NCI-H2196 treated with DMSO at 0.1 percent for 48 hours (cell line): ENCODE data around the gene KDM6A.
"Not testable (repeated sequence)": the region's sequence is repeated elsewhere in the genome, so short reads cannot be mapped to it uniquely, and the experiment has no call there.

Experiments
- DNase-seq: peaks from one replicate; lab custom pipeline; 2025; ENCODE audit not compliant: unreplicated experiment; lab: John Stamatoyannopoulos, UW

The KDM6A gene

GRCh38 chrX:45070116-45071007 lies 197.4 kb downstream of the KDM6A start:
- no peak for DNase-seq

- DNase-seq: not testable (repeated sequence)
Measured at GRCh38 chrX:45073011-45073410, 200.0 kb downstream of the KDM6A start.

GRCh38 chrX:45077748-45078424 lies 204.9 kb downstream of the KDM6A start:
- DNase-seq: no peak

- no peak for DNase-seq
Measured at GRCh38 chrX:45083314-45083713, 210.3 kb downstream of the KDM6A start.

GRCh38 chrX:45110494-45110893 lies 237.5 kb downstream of the KDM6A start:
- no peak for DNase-seq

- DNase-seq: no peak
Measured at GRCh38 chrX:45126158-45126557, 253.2 kb downstream of the KDM6A start.

- DNase-seq: no peak
Measured at GRCh38 chrX:45128896-45129454, 256.0 kb downstream of the KDM6A start.

GRCh38 chrX:45133465-45133864 lies 260.5 kb downstream of the KDM6A start:
- no peak for DNase-seq

GRCh38 chrX:45134315-45134731 lies 261.3 kb downstream of the KDM6A start:
- DNase-seq: no peak

GRCh38 chrX:45134775-45135174 lies 261.8 kb downstream of the KDM6A start:
- no peak for DNase-seq

GRCh38 chrX:45135391-45136075 lies 262.5 kb downstream of the KDM6A start:
- not testable (repeated sequence) for DNase-seq

- DNase-seq: no peak
Measured at GRCh38 chrX:45137531-45137930, 264.5 kb downstream of the KDM6A start.

- no peak for DNase-seq
Measured at GRCh38 chrX:45138525-45138924, 265.5 kb downstream of the KDM6A start.

GRCh38 chrX:45140812-45141211 lies 267.8 kb downstream of the KDM6A start:
- no peak for DNase-seq

GRCh38 chrX:45142185-45142584 lies 269.2 kb downstream of the KDM6A start:
- DNase-seq: no peak

- DNase-seq: no peak
Measured at GRCh38 chrX:45143455-45143854, 270.5 kb downstream of the KDM6A start.

GRCh38 chrX:45145492-45146215 lies 272.7 kb downstream of the KDM6A start:
- no peak for DNase-seq

GRCh38 chrX:45150821-45151220 lies 277.8 kb downstream of the KDM6A start:
- DNase-seq: no peak

GRCh38 chrX:45154033-45154360 lies 281.0 kb downstream of the KDM6A start:
- no peak for DNase-seq

GRCh38 chrX:45154462-45154861 lies 281.5 kb downstream of the KDM6A start:
- DNase-seq: no peak

GRCh38 chrX:45157647-45158046 lies 284.7 kb downstream of the KDM6A start:
- no peak for DNase-seq
